Osteoblast (primary cell): ENCODE results near the gene ACACA. TPM values are rescaled to one million over a fixed set of nuclear protein-coding genes. Genes with fewer than 3 reads are reported as not detected.
"Not testable (repeated sequence)": the region's sequence is repeated elsewhere in the genome, so short reads cannot be mapped to it uniquely, and the experiment has no call there.

Source experiments
- DNase-seq: peaks from one replicate; pipeline ENCODE4 v3.0.0; 2011; ENCODE audit warnings: low spot score, mixed read lengths; ENCODE audit not compliant: insufficient read length; ENCODE audit errors: missing footprints
- H2AFZ ChIP-seq: 2 replicates; pipeline ENCODE4 v1.6.0; 2011; ENCODE audit warnings: mild to moderate bottlenecking, low read length
- H3K27ac ChIP-seq: 2 replicates; pipeline ENCODE4 v1.5.1; 2011; ENCODE audit warnings: mild to moderate bottlenecking, low read depth, low read length, moderate library complexity
- H3K27me3 ChIP-seq: 2 replicates; pipeline ENCODE4 v1.6.0; 2012; ENCODE audit warnings: mild to moderate bottlenecking, control low read depth, inconsistent platforms, low read length, moderate library complexity; ENCODE audit not compliant: insufficient read depth
- H3K36me3 ChIP-seq: 2 replicates; pipeline ENCODE4 v1.5.1; 2011; ENCODE audit warnings: mild to moderate bottlenecking, low read length, control low read depth, moderate library complexity; ENCODE audit not compliant: insufficient read depth
- H3K4me1 ChIP-seq: 2 replicates; pipeline ENCODE4 v1.5.1; 2011; ENCODE audit warnings: mild to moderate bottlenecking, low read length, control low read depth, moderate library complexity; ENCODE audit not compliant: insufficient read depth
- H3K4me2 ChIP-seq: 2 replicates; pipeline ENCODE4 v1.6.0; 2011; ENCODE audit warnings: mild to moderate bottlenecking, low read length; ENCODE audit not compliant: insufficient read depth
- H3K4me3 ChIP-seq: fragments of 200-600 bp; sonication (generic); 3 replicates; pipeline ENCODE4 v1.5.1; 2012; ENCODE audit warnings: mild to moderate bottlenecking, low read length, inconsistent platforms; ENCODE audit not compliant: insufficient read depth
- H3K79me2 ChIP-seq: 2 replicates; pipeline ENCODE4 v1.6.0; 2012; ENCODE audit warnings: mild to moderate bottlenecking, low read length, control low read depth, inconsistent platforms; ENCODE audit not compliant: insufficient read depth
- H3K9me3 ChIP-seq: 2 replicates; pipeline ENCODE4 v1.5.1; 2011; ENCODE audit warnings: low read depth, low read length, control low read depth
- H4K20me1 ChIP-seq: 2 replicates; pipeline ENCODE4 v1.6.0; 2012; ENCODE audit warnings: mild to moderate bottlenecking, low read length, control low read depth; ENCODE audit not compliant: insufficient read depth
- CTCF ChIP-seq: IDR thresholded peaks from 2 replicates; pipeline ENCODE4 v1.5.1; 2011; ENCODE audit warnings: mild to moderate bottlenecking, low read depth, low read length, moderate library complexity; ENCODE audit errors: extremely low read depth
- total RNA-seq: library from RNA; depleted of rRNA; stranded (reverse); fragments of >200 nt; gene quantifications from 2 replicates; pipeline ENCODE4 v1.2.3, GENCODE V29; 2012

Gene ACACA
- total RNA-seq, 1 donor = 78.9 TPM

- peak overlapping the region; percentile 28 for H2AFZ ChIP-seq
- H3K27me3 ChIP-seq = no peaks in the 10 kb centered on the region
- no peaks in the 10 kb centered on the region for H4K20me1 ChIP-seq
- DNase-seq = no peak
- no peak overlapping the region for H3K4me3 ChIP-seq
- no peak for TF ChIP-seq CTCF
- H3K36me3 ChIP-seq = no peaks in the 10 kb centered on the region
- H3K27ac ChIP-seq = no peak overlapping the region
- H3K79me2 ChIP-seq = no peaks in the 10 kb centered on the region
- H3K4me2 ChIP-seq = no peak overlapping the region
- H3K9me3 ChIP-seq = no peaks in the 10 kb centered on the region
- peaks cover 6% of the 10 kb centered on the region for H3K4me1 ChIP-seq
Observed at GRCh38 chr17:37147301-37147812, 259.3 kb downstream of the ACACA start.

GRCh38 chr17:37146086-37147064 lies 260.3 kb downstream of the ACACA start:
- H3K4me2 ChIP-seq = no peak overlapping the region
- no peak for DNase-seq
- no peaks in the 10 kb centered on the region for H4K20me1 ChIP-seq
- H2AFZ ChIP-seq = no peak overlapping the region
- TF ChIP-seq CTCF = no peak
- H3K27me3 ChIP-seq = no peaks in the 10 kb centered on the region
- no peaks in the 10 kb centered on the region for H3K9me3 ChIP-seq
- no peak overlapping the region for H3K27ac ChIP-seq
- H3K4me1 ChIP-seq = peaks cover 6% of the 10 kb centered on the region
- no peaks in the 10 kb centered on the region for H3K36me3 ChIP-seq
- no peak overlapping the region for H3K4me3 ChIP-seq
- H3K79me2 ChIP-seq = no peaks in the 10 kb centered on the region

GRCh38 chr17:37144075-37144701 lies 262.4 kb downstream of the ACACA start:
- Histone ChIP-seq H3K4me1 (peaks cover 6% of the 10 kb centered on the region), H3K9me3 (no peaks in the 10 kb centered on the region), H3K27me3 (no peaks in the 10 kb centered on the region), H4K20me1 (no peaks in the 10 kb centered on the region), H3K27ac (no peak overlapping the region), H2AFZ (no peak overlapping the region), H3K79me2 (no peaks in the 10 kb centered on the region), H3K4me3 (no peak overlapping the region), H3K36me3 (no peaks in the 10 kb centered on the region), H3K4me2 (no peak overlapping the region)
- no peak for DNase-seq
- no peak for TF ChIP-seq CTCF

GRCh38 chr17:37143558-37143957 lies 263.1 kb downstream of the ACACA start:
- DNase-seq, H4K20me1 ChIP-seq, H3K4me1 ChIP-seq, H3K27ac ChIP-seq, H3K36me3 ChIP-seq, H3K79me2 ChIP-seq, H3K4me3 ChIP-seq, H3K9me3 ChIP-seq, H2AFZ ChIP-seq, H3K4me2 ChIP-seq, H3K27me3 ChIP-seq: not testable (repeated sequence)
